ENCODE measurements around the gene CT45A8. TPM values are rescaled to one million over a fixed set of nuclear protein-coding genes. Genes with fewer than 3 reads are reported as not detected.

The CT45A8 gene
- total RNA-seq, 1 experiment from 2014 or later, result not detected

Other genes with a start within 250 kb of the CT45A8 start
- gene CT45A1, start 140.9 kb downstream of the CT45A8 start, total RNA-seq (2021), result not detected in 2 replicates
- not detected in 2 replicates for gene CT45A3, start 86.3 kb downstream of the CT45A8 start, total RNA-seq (2021)
- not detected in 2 replicates for gene CT45A5, start 69.0 kb downstream of the CT45A8 start, total RNA-seq (2021)
- gene CT45A6, start 51.8 kb downstream of the CT45A8 start, total RNA-seq (2021), result not detected in 2 replicates
- not detected in 2 replicates for gene CT45A2, start 34.5 kb downstream of the CT45A8 start, total RNA-seq (2021)
- not detected in 2 replicates for gene CT45A7, start 17.3 kb downstream of the CT45A8 start, total RNA-seq (2021)
- gene CT45A9, start 17.3 kb upstream of the CT45A8 start, total RNA-seq (2021), result not detected in 2 replicates
- gene CT45A10, start 38.9 kb upstream of the CT45A8 start, total RNA-seq (2021), result not detected in 2 replicates
- gene SAGE1, start 39.2 kb upstream of the CT45A8 start, total RNA-seq (2021), result not detected in 2 replicates
- 22.6 and 25.8 TPM in 2 replicates for gene MMGT1, start 119.5 kb upstream of the CT45A8 start, total RNA-seq (2021)
- 13.0 and 14.3 TPM in 2 replicates for gene SLC9A6, start 130.9 kb upstream of the CT45A8 start, total RNA-seq (2021)